ENCODE results near the gene TBC1D8.

Gene TBC1D8

GRCh38 chr2:101151146-101151858 lies at the start of gene TBC1D8:
Gene TBC1D8, minus strand, starts transcription at chr2:101151382. Its CDS starts 129 bp downstream, at chr2:101151253.
- no peaks in the 10 kb centered on the region for H3K36me3 ChIP-seq (ENCODE audit: control insufficient read depth, insufficient read depth, low read length)
- no peak within 1 kb of the TSS for H3K9ac ChIP-seq (ENCODE audit: low read length)
- peaks cover 13% of the 10 kb centered on the region for H3K4me1 ChIP-seq (ENCODE audit: control insufficient read depth, insufficient read depth, low read length)
- peak within 1 kb of the TSS; percentile 71 for H3K4me3 ChIP-seq (ENCODE audit: low read length)
- no peaks in the 10 kb centered on the region for H3K27me3 ChIP-seq (ENCODE audit: control insufficient read depth, insufficient read depth, low read length)
- peak within 1 kb of the TSS; percentile 48 for H3K27ac ChIP-seq (ENCODE audit: low read depth, low read length)

GRCh38 chr2:101200676-101201075 lies 49.5 kb upstream of the TBC1D8 start:
- no peak overlapping the region for H3K27ac ChIP-seq (ENCODE audit: low read depth, low read length)
- no peaks in the 10 kb centered on the region for H3K27me3 ChIP-seq (ENCODE audit: control insufficient read depth, insufficient read depth, low read length)
- H3K4me3 ChIP-seq (ENCODE audit: low read length) = no peak overlapping the region
- no peak overlapping the region for H3K9ac ChIP-seq (ENCODE audit: low read length)
- H3K36me3 ChIP-seq (ENCODE audit: control insufficient read depth, insufficient read depth, low read length) = no peaks in the 10 kb centered on the region
- H3K4me1 ChIP-seq (ENCODE audit: control insufficient read depth, insufficient read depth, low read length) = no peaks in the 10 kb centered on the region

GRCh38 chr2:101199251-101199791 lies 48.1 kb upstream of the TBC1D8 start:
- Histone ChIP-seq H3K4me1 (ENCODE audit: control insufficient read depth, insufficient read depth, low read length) (no peaks in the 10 kb centered on the region), H3K4me3 (ENCODE audit: low read length) (no peak overlapping the region), H3K36me3 (ENCODE audit: control insufficient read depth, insufficient read depth, low read length) (no peaks in the 10 kb centered on the region), H3K9ac (ENCODE audit: low read length) (no peak overlapping the region), H3K27me3 (ENCODE audit: control insufficient read depth, insufficient read depth, low read length) (no peaks in the 10 kb centered on the region), H3K27ac (ENCODE audit: low read depth, low read length) (no peak overlapping the region)

- Histone ChIP-seq H3K27me3 (ENCODE audit: control insufficient read depth, insufficient read depth, low read length) (no peaks in the 10 kb centered on the region), H3K9ac (ENCODE audit: low read length) (no peak overlapping the region), H3K27ac (ENCODE audit: low read depth, low read length) (no peak overlapping the region), H3K36me3 (ENCODE audit: control insufficient read depth, insufficient read depth, low read length) (no peaks in the 10 kb centered on the region), H3K4me1 (ENCODE audit: control insufficient read depth, insufficient read depth, low read length) (no peaks in the 10 kb centered on the region), H3K4me3 (ENCODE audit: low read length) (no peak overlapping the region)
Measured at GRCh38 chr2:101197814-101198213, 46.6 kb upstream of the TBC1D8 start.

- Histone ChIP-seq H3K27ac (ENCODE audit: low read depth, low read length) (no peak overlapping the region), H3K36me3 (ENCODE audit: control insufficient read depth, insufficient read depth, low read length) (no peaks in the 10 kb centered on the region), H3K27me3 (ENCODE audit: control insufficient read depth, insufficient read depth, low read length) (no peaks in the 10 kb centered on the region), H3K4me3 (ENCODE audit: low read length) (no peak overlapping the region), H3K4me1 (ENCODE audit: control insufficient read depth, insufficient read depth, low read length) (no peaks in the 10 kb centered on the region), H3K9ac (ENCODE audit: low read length) (no peak overlapping the region)
Measured at GRCh38 chr2:101197215-101197745, 46.1 kb upstream of the TBC1D8 start.

- no peaks in the 10 kb centered on the region for H3K4me1 ChIP-seq (ENCODE audit: control insufficient read depth, insufficient read depth, low read length)
- H3K27me3 ChIP-seq (ENCODE audit: control insufficient read depth, insufficient read depth, low read length) = no peaks in the 10 kb centered on the region
- no peak overlapping the region for H3K27ac ChIP-seq (ENCODE audit: low read depth, low read length)
- no peaks in the 10 kb centered on the region for H3K36me3 ChIP-seq (ENCODE audit: control insufficient read depth, insufficient read depth, low read length)
- H3K4me3 ChIP-seq (ENCODE audit: low read length) = no peak overlapping the region
- no peak overlapping the region for H3K9ac ChIP-seq (ENCODE audit: low read length)
Measured at GRCh38 chr2:101195871-101196661, 44.9 kb upstream of the TBC1D8 start.

- Histone ChIP-seq H3K27ac (ENCODE audit: low read depth, low read length) (no peak overlapping the region), H3K9ac (ENCODE audit: low read length) (no peak overlapping the region), H3K36me3 (ENCODE audit: control insufficient read depth, insufficient read depth, low read length) (no peaks in the 10 kb centered on the region), H3K27me3 (ENCODE audit: control insufficient read depth, insufficient read depth, low read length) (no peaks in the 10 kb centered on the region), H3K4me3 (ENCODE audit: low read length) (no peak overlapping the region), H3K4me1 (ENCODE audit: control insufficient read depth, insufficient read depth, low read length) (no peaks in the 10 kb centered on the region)
Measured at GRCh38 chr2:101193033-101193626, 41.9 kb upstream of the TBC1D8 start.

- Histone ChIP-seq H3K9ac (ENCODE audit: low read length) (no peak overlapping the region), H3K27ac (ENCODE audit: low read depth, low read length) (no peak overlapping the region), H3K4me3 (ENCODE audit: low read length) (no peak overlapping the region), H3K36me3 (ENCODE audit: control insufficient read depth, insufficient read depth, low read length) (no peaks in the 10 kb centered on the region), H3K27me3 (ENCODE audit: control insufficient read depth, insufficient read depth, low read length) (no peaks in the 10 kb centered on the region), H3K4me1 (ENCODE audit: control insufficient read depth, insufficient read depth, low read length) (no peaks in the 10 kb centered on the region)
Measured at GRCh38 chr2:101190747-101191516, 39.8 kb upstream of the TBC1D8 start.

- Histone ChIP-seq H3K9ac (ENCODE audit: low read length) (no peak overlapping the region), H3K4me3 (ENCODE audit: low read length) (no peak overlapping the region), H3K27ac (ENCODE audit: low read depth, low read length) (no peak overlapping the region), H3K36me3 (ENCODE audit: control insufficient read depth, insufficient read depth, low read length) (no peaks in the 10 kb centered on the region), H3K4me1 (ENCODE audit: control insufficient read depth, insufficient read depth, low read length) (no peaks in the 10 kb centered on the region), H3K27me3 (ENCODE audit: control insufficient read depth, insufficient read depth, low read length) (no peaks in the 10 kb centered on the region)
Measured at GRCh38 chr2:101188683-101189405, 37.7 kb upstream of the TBC1D8 start.

- Histone ChIP-seq H3K4me1 (ENCODE audit: control insufficient read depth, insufficient read depth, low read length) (no peaks in the 10 kb centered on the region), H3K36me3 (ENCODE audit: control insufficient read depth, insufficient read depth, low read length) (no peaks in the 10 kb centered on the region), H3K9ac (ENCODE audit: low read length) (no peak overlapping the region), H3K27ac (ENCODE audit: low read depth, low read length) (no peak overlapping the region), H3K4me3 (ENCODE audit: low read length) (no peak overlapping the region), H3K27me3 (ENCODE audit: control insufficient read depth, insufficient read depth, low read length) (no peaks in the 10 kb centered on the region)
Measured at GRCh38 chr2:101187131-101187530, 35.9 kb upstream of the TBC1D8 start.

GRCh38 chr2:101185656-101186055 lies 34.5 kb upstream of the TBC1D8 start:
- Histone ChIP-seq H3K36me3 (ENCODE audit: control insufficient read depth, insufficient read depth, low read length) (no peaks in the 10 kb centered on the region), H3K4me3 (ENCODE audit: low read length) (no peak overlapping the region), H3K27ac (ENCODE audit: low read depth, low read length) (no peak overlapping the region), H3K9ac (ENCODE audit: low read length) (no peak overlapping the region), H3K4me1 (ENCODE audit: control insufficient read depth, insufficient read depth, low read length) (no peaks in the 10 kb centered on the region), H3K27me3 (ENCODE audit: control insufficient read depth, insufficient read depth, low read length) (no peaks in the 10 kb centered on the region)

All from rectal smooth muscle tissue (tissue), 1 donor.